Astrocyte of the spinal cord (primary cell): Measurements from ENCODE around the gene COL13A1.

Experiments
- DNase-seq: peaks from one replicate; pipeline ENCODE4 v3.0.0; 2011; ENCODE audit warnings: low read depth, low spot score
- H3K4me3 ChIP-seq: 2 replicates; pipeline ENCODE4 v1.5.1; 2011; ENCODE audit warnings: low read depth, mild to moderate bottlenecking, low read length, moderate library complexity
- in situ Hi-C: cut with HindIII; loops from 2 replicates; pipeline ENCODE4 v1.10.0; 2017; ENCODE audit warnings: low sequenced_read_pairs
- TF ChIP-seq, protein P1 (sequence below): IDR thresholded peaks from 2 replicates; pipeline ENCODE4 v1.5.1; 2012; ENCODE audit warnings: low read depth, mild to moderate bottlenecking, low read length, inconsistent platforms

Gene COL13A1

GRCh38 chr10:69759641-69760040 is 42.1 kb upstream of the COL13A1 start:
- in situ Hi-C loops, result no loop called here
- TF ChIP-seq, protein P1, sequence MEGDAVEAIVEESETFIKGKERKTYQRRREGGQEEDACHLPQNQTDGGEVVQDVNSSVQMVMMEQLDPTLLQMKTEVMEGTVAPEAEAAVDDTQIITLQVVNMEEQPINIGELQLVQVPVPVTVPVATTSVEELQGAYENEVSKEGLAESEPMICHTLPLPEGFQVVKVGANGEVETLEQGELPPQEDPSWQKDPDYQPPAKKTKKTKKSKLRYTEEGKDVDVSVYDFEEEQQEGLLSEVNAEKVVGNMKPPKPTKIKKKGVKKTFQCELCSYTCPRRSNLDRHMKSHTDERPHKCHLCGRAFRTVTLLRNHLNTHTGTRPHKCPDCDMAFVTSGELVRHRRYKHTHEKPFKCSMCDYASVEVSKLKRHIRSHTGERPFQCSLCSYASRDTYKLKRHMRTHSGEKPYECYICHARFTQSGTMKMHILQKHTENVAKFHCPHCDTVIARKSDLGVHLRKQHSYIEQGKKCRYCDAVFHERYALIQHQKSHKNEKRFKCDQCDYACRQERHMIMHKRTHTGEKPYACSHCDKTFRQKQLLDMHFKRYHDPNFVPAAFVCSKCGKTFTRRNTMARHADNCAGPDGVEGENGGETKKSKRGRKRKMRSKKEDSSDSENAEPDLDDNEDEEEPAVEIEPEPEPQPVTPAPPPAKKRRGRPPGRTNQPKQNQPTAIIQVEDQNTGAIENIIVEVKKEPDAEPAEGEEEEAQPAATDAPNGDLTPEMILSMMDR, result no peak

GRCh38 chr10:69760072-69760471 is 41.6 kb upstream of the COL13A1 start:
- in situ Hi-C loops, result no loop called here
- TF ChIP-seq, protein P1, result no peak
- DNase-seq, result no peak
- no peak overlapping the region for H3K4me3 ChIP-seq

More at GRCh38 chr10:69759641-69760040, 42.1 kb upstream of the COL13A1 start:
- no peak overlapping the region for H3K4me3 ChIP-seq
- no peak for DNase-seq

GRCh38 chr10:69761320-69761719 is 40.4 kb upstream of the COL13A1 start:
- no peak overlapping the region for H3K4me3 ChIP-seq
- in situ Hi-C loops, result no loop called here
- TF ChIP-seq, protein P1, result no peak
- DNase-seq, result no peak

DNA sequence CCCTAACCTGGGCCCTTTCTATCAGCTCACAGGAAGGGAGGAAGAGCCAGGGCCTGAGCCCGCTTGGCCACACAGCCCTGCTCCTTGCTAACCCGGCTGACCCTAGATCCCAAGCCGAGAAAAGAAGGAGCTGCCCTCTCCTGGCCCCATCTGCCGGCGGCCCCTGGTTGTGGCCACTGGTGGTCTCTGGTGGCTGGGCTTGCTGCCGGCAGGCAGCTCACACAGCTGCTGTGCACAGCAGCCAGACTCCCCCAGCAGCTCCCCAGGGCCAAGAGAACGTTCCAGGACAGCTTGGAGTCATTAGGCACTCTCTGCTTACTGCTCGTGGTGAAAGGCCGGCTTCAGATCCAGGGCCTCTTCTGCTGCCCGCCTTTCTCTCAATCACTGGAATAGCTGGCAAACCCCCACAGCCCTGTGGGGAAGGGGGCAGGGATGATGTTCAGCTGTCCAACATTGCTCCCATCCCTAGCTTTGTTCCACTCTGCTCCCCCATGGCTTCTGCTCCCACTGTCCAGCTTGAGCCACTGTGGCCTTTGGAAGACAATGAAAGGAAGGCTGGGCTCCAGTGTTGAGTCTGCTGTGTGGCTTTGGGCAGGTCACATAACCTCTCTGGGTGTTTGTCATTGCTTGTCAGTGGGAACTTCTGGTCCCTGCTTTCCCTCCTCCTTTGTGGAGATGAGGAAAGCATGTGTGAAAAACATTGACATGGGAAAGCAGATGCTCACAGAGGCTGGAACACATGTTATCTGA is 35.4 kb upstream of the COL13A1 start:
- TF ChIP-seq, protein P1, result no peak
- peak; percentile 17 for DNase-seq
- H3K4me3 ChIP-seq, result no peak overlapping the region
- in situ Hi-C loops, result no loop called here

GRCh38 chr10:69767793-69768192 is 33.9 kb upstream of the COL13A1 start:
- in situ Hi-C loops, result no loop called here
- TF ChIP-seq, protein P1, result no peak
- H3K4me3 ChIP-seq, result no peak overlapping the region
- DNase-seq, result no peak

GRCh38 chr10:69768386-69768785 is 33.3 kb upstream of the COL13A1 start:
- TF ChIP-seq, protein P1, result no peak
- no peak overlapping the region for H3K4me3 ChIP-seq
- in situ Hi-C loops, result no loop called here
- no peak for DNase-seq
